K562 (cell line): ENCODE data around the gene TRNAU1AP. TPM values are rescaled to one million over a fixed set of nuclear protein-coding genes. Genes with fewer than 3 reads are reported as not detected.

Experiments
- ATF7 ChIP-seq: fragments of 450-650 bp; IDR thresholded peaks from 2 replicates; pipeline ENCODE4 v1.7.1; 2014; ENCODE audit warnings: mild to moderate bottlenecking, moderate library complexity
- E2F5 ChIP-seq: sonication (generic); formaldehyde crosslinking; IDR thresholded peaks from 2 replicates; pipeline ENCODE4 v1.8.0; 2022; ENCODE audit warnings: mild to moderate bottlenecking, missing genetic modification reagents
- ETV5 ChIP-seq: sonication (generic); formaldehyde crosslinking; IDR thresholded peaks from 2 replicates; pipeline ENCODE4 v1.4.0; 2020; ENCODE audit warnings: low read depth, mild to moderate bottlenecking, missing genetic modification reagents
- FOXJ2 ChIP-seq: fragments of 200-800 bp; sonication (Bioruptor generic); IDR thresholded peaks from 2 replicates; pipeline ENCODE4 v1.6.1; 2016; ENCODE audit warnings: missing genetic modification characterization, missing compliant biosample characterization
- REST ChIP-seq, 2 experiments: fragments of 450-650 bp; formaldehyde crosslinking in 1 of 2; IDR thresholded peaks; 2 replicates each; pipeline versions ENCODE4 v1.4.0 to v1.6.1; 2014 to 2020; ENCODE audit warnings: mild to moderate bottlenecking in 2 of 2, borderline replicate concordance in 1 of 2, low read depth in 1 of 2
- polyA plus RNA-seq, 8 experiments: library from polyadenylated mRNA; depleted of rRNA in 4 of 8; stranded (reverse) in 5 of 8; unstranded in 3 of 8; fragments of >200 nt; fragmentation: Nextera tagmentation in 2 of 8; fragmentation: Illumina TruSeq in 1 of 8; extraction: Ambion mirVana in 2 of 8; extraction: Trizol in 1 of 8; gene quantifications; 2 replicates each; pipeline versions ENCODE4 v1.2.1 to v1.2.3, GENCODE V29; 2011 to 2014; ENCODE audit warnings: inconsistent platforms in 1 of 8, missing spikeins in 1 of 8
- total RNA-seq, 7 experiments: library from RNA; depleted of rRNA in 6 of 7; stranded (reverse); fragments of >200 nt in 6 of 7; fragmentation: Illumina TruSeq in 2 of 7; extraction: Trizol in 2 of 7; gene quantifications; 2 replicates each; pipeline versions ENCODE4 v1.2.1 to v1.2.3, GENCODE V29; 2011 to 2021; ENCODE audit warnings: low replicate concordance in 1 of 7
- TF ChIP-seq, protein P1 (sequence below): fragments of 250-450 bp; sonication (Bioruptor Pico); IDR thresholded peaks from 2 replicates; pipeline ENCODE4 v1.4.0; 2020

The TRNAU1AP gene
- total and polyA plus RNA-seq, 9 of the 15 experiments (the other 6 are each of a cell fraction or from before 2014, with no cell fraction given) = 34.9 to 110 (median 46.3) TPM

DNA sequence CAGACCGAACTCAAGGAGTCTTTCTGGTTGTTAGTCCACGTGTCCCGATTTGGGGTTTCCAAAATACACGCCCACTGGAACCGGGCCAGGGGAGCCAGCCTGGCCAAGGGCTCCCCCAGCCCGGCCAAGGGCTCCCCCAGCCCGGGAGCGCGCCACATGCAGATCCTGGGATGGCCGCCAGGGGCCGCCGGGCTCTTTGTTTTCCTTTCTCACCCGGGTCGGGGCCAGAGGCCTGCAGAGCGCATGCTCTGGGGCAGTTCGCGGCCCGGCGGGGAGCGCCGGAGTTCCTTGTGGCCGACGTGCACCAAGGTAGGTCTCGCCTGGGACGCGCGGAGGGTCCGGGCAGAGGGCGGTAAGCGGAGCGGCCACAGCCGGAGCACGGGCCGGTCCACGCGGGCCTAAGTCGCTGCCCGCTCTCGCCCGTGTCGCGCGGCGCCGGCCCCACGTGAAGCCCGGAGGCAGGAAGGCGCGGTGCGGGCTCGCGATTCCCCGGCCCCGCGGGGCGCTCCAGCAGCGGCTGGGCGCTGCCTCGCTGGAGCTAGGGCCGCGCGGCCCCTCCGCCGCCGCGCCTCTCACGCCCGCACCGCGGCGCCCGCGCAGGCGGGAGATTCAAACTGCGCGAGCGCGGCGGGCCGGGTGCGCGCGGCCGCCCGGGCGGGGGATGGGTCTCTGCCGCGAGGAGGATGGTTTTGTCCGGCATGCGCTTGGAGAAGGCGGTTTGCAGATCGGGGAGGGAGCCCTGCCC is 34.7 kb upstream of the TRNAU1AP start (continued):
- TF ChIP-seq, protein P1, sequence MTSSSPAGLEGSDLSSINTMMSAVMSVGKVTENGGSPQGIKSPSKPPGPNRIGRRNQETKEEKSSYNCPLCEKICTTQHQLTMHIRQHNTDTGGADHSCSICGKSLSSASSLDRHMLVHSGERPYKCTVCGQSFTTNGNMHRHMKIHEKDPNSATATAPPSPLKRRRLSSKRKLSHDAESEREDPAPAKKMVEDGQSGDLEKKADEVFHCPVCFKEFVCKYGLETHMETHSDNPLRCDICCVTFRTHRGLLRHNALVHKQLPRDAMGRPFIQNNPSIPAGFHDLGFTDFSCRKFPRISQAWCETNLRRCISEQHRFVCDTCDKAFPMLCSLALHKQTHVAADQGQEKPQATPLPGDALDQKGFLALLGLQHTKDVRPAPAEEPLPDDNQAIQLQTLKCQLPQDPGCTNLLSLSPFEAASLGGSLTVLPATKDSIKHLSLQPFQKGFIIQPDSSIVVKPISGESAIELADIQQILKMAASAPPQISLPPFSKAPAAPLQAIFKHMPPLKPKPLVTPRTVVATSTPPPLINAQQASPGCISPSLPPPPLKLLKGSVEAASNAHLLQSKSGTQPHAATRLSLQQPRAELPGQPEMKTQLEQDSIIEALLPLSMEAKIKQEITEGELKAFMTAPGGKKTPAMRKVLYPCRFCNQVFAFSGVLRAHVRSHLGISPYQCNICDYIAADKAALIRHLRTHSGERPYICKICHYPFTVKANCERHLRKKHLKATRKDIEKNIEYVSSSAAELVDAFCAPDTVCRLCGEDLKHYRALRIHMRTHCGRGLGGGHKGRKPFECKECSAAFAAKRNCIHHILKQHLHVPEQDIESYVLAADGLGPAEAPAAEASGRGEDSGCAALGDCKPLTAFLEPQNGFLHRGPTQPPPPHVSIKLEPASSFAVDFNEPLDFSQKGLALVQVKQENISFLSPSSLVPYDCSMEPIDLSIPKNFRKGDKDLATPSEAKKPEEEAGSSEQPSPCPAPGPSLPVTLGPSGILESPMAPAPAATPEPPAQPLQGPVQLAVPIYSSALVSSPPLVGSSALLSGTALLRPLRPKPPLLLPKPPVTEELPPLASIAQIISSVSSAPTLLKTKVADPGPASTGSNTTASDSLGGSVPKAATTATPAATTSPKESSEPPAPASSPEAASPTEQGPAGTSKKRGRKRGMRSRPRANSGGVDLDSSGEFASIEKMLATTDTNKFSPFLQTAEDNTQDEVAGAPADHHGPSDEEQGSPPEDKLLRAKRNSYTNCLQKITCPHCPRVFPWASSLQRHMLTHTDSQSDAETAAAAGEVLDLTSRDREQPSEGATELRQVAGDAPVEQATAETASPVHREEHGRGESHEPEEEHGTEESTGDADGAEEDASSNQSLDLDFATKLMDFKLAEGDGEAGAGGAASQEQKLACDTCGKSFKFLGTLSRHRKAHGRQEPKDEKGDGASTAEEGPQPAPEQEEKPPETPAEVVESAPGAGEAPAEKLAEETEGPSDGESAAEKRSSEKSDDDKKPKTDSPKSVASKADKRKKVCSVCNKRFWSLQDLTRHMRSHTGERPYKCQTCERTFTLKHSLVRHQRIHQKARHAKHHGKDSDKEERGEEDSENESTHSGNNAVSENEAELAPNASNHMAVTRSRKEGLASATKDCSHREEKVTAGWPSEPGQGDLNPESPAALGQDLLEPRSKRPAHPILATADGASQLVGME (CRISPR knock-in tag) = no peak
- TF ChIP-seq ETV5 (CRISPR knock-in tag) = no peak; the same call in 1 of the 2 replicates
- TF ChIP-seq FOXJ2 (tag) = peak; percentile 51; the same call in 1 of the 2 replicates
- TF ChIP-seq REST (IDR thresholded peaks at IDR 0.05; ENCODE audit: borderline replicate concordance) = peak; percentile 78
- TF ChIP-seq REST (CRISPR knock-in tag; IDR thresholded peaks at IDR 0.05; ENCODE audit: low read depth) = peak; percentile 83; the same call in 1 of the 2 replicates
- TF ChIP-seq ATF7 = peak; percentile 76
- no peak for TF ChIP-seq E2F5
